ENCODE results near the gene MEF2A.

Gene MEF2A

DNA sequence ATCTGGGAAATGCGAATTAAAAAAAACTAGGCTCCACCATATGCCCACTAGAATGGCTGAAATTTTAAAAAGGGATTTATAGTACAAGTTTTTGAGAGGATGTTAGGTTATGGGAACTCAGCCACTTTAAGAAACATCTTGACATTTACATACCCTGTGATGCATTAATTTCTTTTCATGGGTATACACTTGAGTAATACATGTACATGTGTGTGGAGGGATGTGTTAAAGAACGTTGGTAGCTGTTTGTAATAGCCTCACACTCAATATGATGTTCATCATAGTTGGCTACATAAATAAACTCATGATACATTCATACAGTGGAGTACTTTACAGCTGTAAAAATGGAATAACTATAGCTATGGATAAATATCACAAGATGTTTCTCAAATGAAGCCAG lies 40.9 kb downstream of the MEF2A start:
- DNase-seq (ENCODE audit: low read depth), result no peak

DNA sequence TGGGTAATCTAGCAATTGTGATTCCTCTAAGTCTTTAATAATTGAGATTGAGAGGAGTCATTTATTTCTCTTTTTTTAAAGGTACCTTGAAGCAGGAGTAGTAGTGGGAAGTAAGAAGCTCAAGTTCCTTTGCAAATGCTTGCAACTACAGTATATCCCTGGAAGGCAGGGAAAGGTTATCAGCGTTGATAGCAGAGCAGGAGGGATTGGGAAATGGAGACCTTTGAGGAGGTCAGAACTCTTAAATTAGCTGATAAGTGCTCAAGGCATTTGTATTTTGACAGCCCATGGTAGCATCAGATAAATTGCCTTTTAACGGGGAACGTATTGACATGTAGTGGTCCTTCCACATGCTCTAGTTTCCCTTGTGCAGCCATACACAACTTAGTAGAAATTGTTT lies 47.7 kb downstream of the MEF2A start:
- DNase-seq (ENCODE audit: low read depth), result no peak

DNA sequence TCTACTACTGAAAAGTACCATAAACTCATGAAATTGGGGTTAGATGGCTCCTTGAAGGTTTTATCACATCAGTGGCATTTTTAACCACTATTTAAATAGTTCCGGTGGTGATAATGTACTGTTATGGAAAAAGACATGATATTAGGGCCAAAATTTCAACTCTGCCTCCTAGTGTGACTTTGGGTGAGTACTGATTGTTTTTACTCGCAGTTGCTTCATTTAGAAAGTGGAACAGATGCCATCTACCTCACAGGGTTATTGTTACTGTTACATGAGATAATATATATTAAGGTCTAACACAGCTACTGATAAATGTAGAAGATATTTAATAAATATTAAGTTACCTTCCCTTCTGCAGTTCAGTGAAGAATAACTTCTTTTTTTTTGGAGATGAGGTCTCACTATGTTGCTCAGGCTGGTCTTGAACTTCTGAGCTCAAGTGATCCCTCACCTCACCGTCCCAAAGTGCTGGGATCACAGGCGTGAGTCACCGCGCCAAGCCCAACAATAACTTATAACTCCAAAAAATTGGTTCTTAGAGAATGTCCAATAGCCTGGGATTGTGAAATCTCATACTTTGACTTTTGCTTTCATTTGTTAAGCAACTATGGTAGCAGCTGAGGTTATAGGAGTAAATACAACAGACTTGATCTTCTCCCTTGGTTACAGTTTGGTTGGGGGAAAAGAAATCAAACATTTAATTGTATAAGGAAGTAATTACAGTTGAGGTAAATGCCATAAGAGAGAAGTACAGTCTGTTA lies 48.3 kb downstream of the MEF2A start:
- no peak for DNase-seq (ENCODE audit: low read depth)

GRCh38 chr15:99614749-99615288 lies 49.0 kb downstream of the MEF2A start:
- no peak for DNase-seq (ENCODE audit: low read depth)

GRCh38 chr15:99615460-99615859 lies 49.7 kb downstream of the MEF2A start:
- no peak for DNase-seq (ENCODE audit: low read depth)

GRCh38 chr15:99616129-99616528 lies 50.3 kb downstream of the MEF2A start:
- no peak for DNase-seq (ENCODE audit: low read depth)

DNA sequence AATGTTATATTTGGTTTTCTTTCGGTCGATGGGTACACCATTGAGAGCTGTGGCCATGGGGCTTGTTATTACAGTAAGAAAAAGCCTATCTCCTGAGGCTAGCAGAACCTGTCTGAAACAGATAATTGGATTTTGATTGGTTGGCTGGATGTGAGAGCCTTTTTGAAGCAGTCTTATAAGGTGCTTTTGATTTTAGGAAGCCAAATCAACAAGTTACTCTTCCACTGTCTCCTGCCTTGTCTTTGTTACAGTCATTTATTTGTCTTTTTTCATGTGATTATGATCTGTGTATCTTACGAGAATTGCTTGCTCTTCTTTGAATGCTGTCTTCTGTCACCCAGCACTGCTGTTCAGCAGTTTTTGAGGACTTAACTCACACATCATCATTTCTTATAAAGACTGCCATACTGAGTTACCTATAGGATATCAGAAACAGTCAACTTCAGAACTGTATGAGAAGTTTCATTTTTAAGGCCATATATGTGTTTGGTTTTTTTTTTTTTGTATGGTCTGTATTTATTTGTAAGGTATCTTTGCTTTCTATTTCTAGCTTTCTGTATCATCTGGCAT lies 51.1 kb downstream of the MEF2A start:
- DNase-seq (ENCODE audit: low read depth), result no peak

DNA sequence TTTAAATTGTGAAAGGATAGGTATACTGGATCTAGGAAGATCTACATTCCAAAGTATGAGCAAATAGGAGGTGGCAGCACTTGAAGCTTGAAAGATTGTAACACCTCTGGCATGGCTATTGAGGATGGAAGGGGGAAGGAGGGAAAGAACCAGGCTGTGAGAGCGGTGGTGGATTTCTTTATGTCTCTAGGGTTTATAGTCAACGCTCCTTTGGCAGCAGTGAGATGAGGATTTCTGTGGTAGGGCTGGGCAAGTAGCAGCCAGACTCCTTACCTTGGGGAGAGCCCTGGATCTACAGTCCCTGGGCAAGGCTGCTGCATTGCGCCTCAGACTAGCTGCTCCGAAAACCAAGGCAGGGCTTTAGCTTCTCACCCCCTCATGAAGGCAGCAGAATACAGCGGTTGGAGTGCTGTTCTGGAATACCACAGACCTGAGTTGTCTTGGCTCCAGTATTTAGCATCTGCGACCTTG lies 53.2 kb downstream of the MEF2A start:
- no peak for DNase-seq (ENCODE audit: low read depth)

GRCh38 chr15:99619712-99620111 lies 53.9 kb downstream of the MEF2A start:
- no peak for DNase-seq (ENCODE audit: low read depth)

GRCh38 chr15:99620178-99620577 lies 54.4 kb downstream of the MEF2A start:
- no peak for DNase-seq (ENCODE audit: low read depth)

DNA sequence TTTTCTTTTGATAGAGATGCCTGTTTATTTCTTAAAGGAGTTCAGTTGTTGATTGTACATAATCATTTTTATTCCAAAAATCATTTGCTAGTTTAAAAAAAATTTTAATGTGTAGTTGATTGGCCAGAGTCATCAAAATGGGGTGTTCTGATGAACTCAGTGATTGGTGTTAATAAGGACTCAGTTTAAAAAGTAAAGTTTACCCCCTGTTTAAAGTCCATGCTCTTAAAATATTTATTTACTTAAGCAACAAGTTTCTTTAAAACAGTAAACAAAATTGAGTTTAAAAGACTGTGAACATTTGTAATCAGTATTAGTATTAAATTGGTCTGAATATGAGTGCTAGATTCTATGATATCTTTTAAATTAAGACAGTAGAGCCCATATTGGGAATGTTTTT lies 56.0 kb downstream of the MEF2A start:
- DNase-seq (ENCODE audit: low read depth), result no peak

DNA sequence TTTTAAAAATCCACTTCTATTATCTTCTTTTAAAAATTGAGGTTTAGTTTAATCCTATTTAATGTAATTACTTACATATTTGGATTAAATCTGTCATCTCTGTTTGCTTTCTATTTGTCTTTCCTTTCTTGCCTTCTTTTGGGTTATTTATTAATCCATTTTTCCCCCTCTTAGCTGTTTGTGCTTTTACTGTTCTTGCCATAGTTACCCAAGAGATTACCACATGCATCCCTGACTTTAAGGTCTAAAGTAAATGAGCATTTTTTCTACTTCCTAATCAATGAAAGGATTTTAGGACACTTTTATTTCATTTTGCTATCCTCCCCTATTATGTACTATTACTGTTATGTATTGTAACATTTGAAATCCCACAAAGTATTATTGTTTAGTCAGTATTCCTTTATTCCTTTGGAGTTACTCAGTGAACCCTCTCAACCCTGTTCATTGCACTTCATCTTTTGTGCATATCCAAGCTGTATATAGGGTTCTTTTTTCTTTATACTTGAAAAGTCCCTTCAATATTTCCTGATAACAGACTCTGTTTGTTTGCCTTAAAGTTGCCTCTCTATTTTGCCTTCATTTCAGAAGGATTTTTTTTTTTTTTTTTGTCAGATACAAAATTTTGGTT lies 62.7 kb downstream of the MEF2A start:
- no peak for DNase-seq (ENCODE audit: low read depth)

- DNase-seq (ENCODE audit: low read depth), result no peak
Observed at GRCh38 chr15:99630607-99631131, 64.9 kb downstream of the MEF2A start.

DNA sequence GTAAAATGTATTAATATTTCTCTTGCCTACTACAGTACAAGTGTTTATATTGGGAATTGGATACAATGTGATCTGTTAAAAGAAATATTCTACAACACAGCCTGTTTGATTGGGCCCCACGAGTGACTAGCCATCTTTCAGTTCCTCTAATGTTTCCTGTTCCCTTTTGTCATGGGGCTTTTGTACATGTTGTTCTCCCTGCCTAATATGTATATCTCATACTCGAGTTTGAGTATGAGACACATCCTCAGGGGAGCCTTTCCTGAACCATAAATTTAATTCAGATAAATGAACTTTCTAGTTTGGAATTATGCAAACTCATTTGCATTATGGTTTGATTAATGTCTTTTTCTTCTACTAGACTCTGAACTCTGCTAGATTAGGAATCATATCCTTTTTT lies 65.5 kb downstream of the MEF2A start:
- DNase-seq (ENCODE audit: low read depth), result no peak

- no peak for DNase-seq (ENCODE audit: low read depth)
Observed at GRCh38 chr15:99632521-99632920, 66.7 kb downstream of the MEF2A start.

- no peak for DNase-seq (ENCODE audit: low read depth)
Observed at GRCh38 chr15:99633655-99634054, 67.9 kb downstream of the MEF2A start.

DNA sequence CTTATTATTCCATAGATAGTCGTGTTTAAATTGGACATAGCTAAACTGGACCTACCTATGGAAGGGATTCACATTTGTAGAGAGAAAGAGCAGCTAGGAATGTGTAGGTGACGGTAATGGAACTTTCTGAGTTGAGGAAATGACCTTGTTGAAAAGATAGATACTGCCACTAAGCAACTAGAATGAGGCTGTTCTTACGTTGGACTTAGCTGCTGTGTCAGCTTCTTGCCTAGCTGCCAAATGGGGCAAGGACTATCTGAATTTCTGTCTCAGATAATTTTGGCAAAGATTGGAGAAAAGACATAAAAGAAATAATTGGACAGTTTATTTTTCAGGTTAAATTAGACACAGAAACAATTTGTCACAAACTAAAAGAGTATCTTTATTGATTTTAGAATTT lies 68.8 kb downstream of the MEF2A start:
- no peak for DNase-seq (ENCODE audit: low read depth)

- no peak for DNase-seq (ENCODE audit: low read depth)
Observed at GRCh38 chr15:99635145-99635544, 69.4 kb downstream of the MEF2A start.

DNA sequence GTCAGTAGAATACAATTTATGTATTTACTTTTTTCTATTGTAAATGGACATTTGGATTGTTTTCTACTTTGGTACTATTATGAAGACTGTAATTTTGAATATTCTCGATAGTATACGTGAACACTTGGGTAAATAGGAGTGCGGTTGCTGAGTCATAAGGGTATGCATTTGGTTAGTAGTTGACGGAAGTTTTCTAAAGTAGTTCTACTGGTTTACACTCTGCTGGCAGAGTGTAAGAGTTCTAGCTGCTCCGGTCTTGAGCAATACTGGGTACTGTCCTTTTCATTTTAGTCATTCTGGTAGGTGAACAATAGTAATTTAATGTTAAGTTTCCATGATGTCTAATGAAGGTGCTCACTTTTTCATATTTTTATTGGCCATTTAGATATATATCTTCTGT lies 70.0 kb downstream of the MEF2A start:
- DNase-seq (ENCODE audit: low read depth), result no peak

DNA sequence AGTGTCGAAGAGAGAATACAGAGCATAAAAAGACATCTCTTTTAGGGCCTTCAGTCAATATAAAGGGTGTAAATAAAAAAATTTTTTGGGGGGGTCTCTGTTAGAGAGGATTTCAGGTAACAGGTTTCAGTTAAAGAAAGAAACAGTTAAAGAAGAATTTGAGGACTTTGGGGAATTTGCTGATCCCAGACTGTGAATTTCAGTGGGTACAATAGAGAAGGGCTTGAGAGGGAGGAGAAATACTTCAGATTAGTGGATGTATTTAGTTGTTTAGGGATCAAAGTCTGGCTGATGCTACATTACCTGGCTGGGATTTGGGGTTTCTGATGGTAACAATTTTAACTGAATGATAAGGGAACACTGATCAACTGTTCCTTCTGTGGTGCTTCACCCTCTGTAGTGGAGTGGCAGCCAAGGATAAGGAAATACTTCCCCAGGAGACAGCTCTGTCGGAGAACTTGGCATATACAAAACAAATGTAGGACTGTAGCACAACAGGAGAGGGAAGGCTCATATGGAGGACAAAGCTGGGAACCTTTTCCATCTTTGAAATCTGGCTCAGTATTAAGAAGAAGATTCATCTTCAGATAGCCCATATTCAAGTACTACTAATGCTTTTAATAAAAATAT lies 79.2 kb downstream of the MEF2A start:
- no peak for DNase-seq (ENCODE audit: low read depth)

DNA sequence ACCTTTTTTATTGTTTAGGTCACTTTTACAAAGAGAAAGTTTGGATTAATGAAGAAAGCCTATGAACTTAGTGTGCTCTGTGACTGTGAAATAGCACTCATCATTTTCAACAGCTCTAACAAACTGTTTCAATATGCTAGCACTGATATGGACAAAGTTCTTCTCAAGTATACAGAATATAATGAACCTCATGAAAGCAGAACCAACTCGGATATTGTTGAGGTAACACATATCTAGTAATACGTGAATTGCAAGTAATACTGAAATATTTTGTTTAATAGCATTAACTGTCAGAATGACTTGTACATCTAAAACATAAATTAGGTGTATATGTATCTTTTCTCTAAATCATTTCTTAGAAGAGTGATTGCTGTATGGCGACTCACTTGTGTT lies 79.8 kb downstream of the MEF2A start:
- no peak for DNase-seq (ENCODE audit: low read depth)

GRCh38 chr15:99645951-99646350 lies 80.2 kb downstream of the MEF2A start:
- DNase-seq (ENCODE audit: low read depth), result no peak

Measured in HS-27A (cell line).